ENCODE data around the gene TMEM52B.

GRCh38 chr12:10212739-10213131 is 33.9 kb downstream of the TMEM52B start, which contains the start of gene GABARAPL1:
- TF ChIP-seq HNF4G (IDR thresholded peaks at IDR 0.05), result no peak
- TF ChIP-seq JUND (IDR thresholded peaks at IDR 0.05), result no peak
- TF ChIP-seq RAD21 (IDR thresholded peaks at IDR 0.05), result no peak
- TF ChIP-seq SP1 (IDR thresholded peaks at IDR 0.05), result no peak
